HCT116 (cell line): ENCODE measurements around the gene IL36G. TPM values are rescaled to one million over a fixed set of nuclear protein-coding genes. Genes with fewer than 3 reads are reported as not detected.

Experiments used
- ATAC-seq: fragments of 200-7000 bp; cut with Tn5 transposase; 2 replicates; pipeline ENCODE4 v1.9.1; 2020; ENCODE audit warnings: mild to moderate bottlenecking, moderate library complexity
- BruUV-seq: library from RNA; stranded (reverse); fragments of 400-500 nt; replicated peaks from 2 replicates; lab custom pipeline; 2021; lab: Mats Ljungman, UMichigan
- CTCF ChIA-PET: fragments of 300-600 bp; sonication (Branson Sonifier 250); formaldehyde crosslinking; loops from one replicate; lab custom pipeline; 2021; ENCODE audit warnings: antibody characterized with exemption; lab: Charles Lee
- POLR2A ChIA-PET: fragments of 300-600, 350-600 bp; sonication (Branson Sonifier 250); formaldehyde crosslinking; loops from one replicate; lab custom pipeline; 2021; ENCODE audit warnings: antibody characterized with exemption; lab: Charles Lee
- RAD21 ChIA-PET, 2 experiments: fragments of 300-600 bp; sonication (Branson Sonifier 250); formaldehyde crosslinking; loops; one replicate each; lab custom pipeline; 2023; ENCODE audit warnings: low total read pairs in 2 of 2; ENCODE audit not compliant: uncharacterized antibody in 2 of 2, unreplicated experiment in 2 of 2, low non-redundant PET in 1 of 2; lab: Charles Lee
- DNase-seq: peaks from one replicate; pipeline ENCODE4 v3.0.0-alpha.2; 2010; ENCODE audit warnings: low read depth, low spot score
- H2AFZ ChIP-seq: fragments of 200-600 bp; shearing (Covaris generic), sonication (generic); 2 replicates; pipeline ENCODE4 v1.6.1; 2017; ENCODE audit warnings: low read depth, mixed run types, mixed read lengths, antibody characterized with exemption, low read length; ENCODE audit not compliant: poor library complexity, severe bottlenecking
- H3K27ac ChIP-seq: 2 replicates; pipeline ENCODE4 v1.5.1; 2012; ENCODE audit warnings: low read depth, low read length
- H3K27me3 ChIP-seq: fragments of 200-600 bp; sonication (generic); 2 replicates; pipeline ENCODE4 v1.6.1; 2016; ENCODE audit warnings: mixed run types, low read length, mixed read lengths; ENCODE audit not compliant: insufficient read depth
- H3K36me3 ChIP-seq, 2 experiments: fragments of 200-500 bp in 1 of 2; fragments of 200-600 bp in 1 of 2; sonication (Bioruptor generic) in 1 of 2; sonication (generic) in 1 of 2; 2 replicates each; pipeline versions ENCODE4 v1.5.1 to v1.6.1; 2014 to 2016; ENCODE audit warnings: low read length in 2 of 2, inconsistent platforms in 1 of 2, mixed read lengths in 1 of 2, mixed run types in 1 of 2; ENCODE audit not compliant: insufficient read depth in 2 of 2, control insufficient read depth in 1 of 2
- H3K4me1 ChIP-seq, 2 experiments: fragments of 200-600 bp in 1 of 2; sonication (generic) in 1 of 2; 2 replicates each; pipeline versions ENCODE4 v1.5.1 to v1.6.1; 2012 to 2017; ENCODE audit warnings: low read length in 2 of 2, inconsistent platforms in 1 of 2, mild to moderate bottlenecking in 1 of 2, mixed read lengths in 1 of 2, mixed run types in 1 of 2, moderate library complexity in 1 of 2; ENCODE audit not compliant: insufficient read depth in 2 of 2, control insufficient read depth in 1 of 2
- H3K4me2 ChIP-seq: fragments of 200-600 bp; sonication (generic); 2 replicates; pipeline ENCODE4 v1.6.1; 2017; ENCODE audit warnings: mixed run types, low read length, mixed read lengths
- H3K4me3 ChIP-seq, 2 experiments: fragments of 200-600 bp in 1 of 2; sonication (generic) in 1 of 2; replicated peaks in 1 of 2; 2 replicates each; pipeline ENCODE4 v1.5.1; 2011 to 2016; ENCODE audit warnings: low read length in 2 of 2, control low read depth in 1 of 2, low read depth in 1 of 2, mild to moderate bottlenecking in 1 of 2, mixed read lengths in 1 of 2, mixed run types in 1 of 2
- H3K79me2 ChIP-seq: fragments of 200-600 bp; sonication (generic); 2 replicates; pipeline ENCODE4 v1.6.1; 2017; ENCODE audit warnings: mild to moderate bottlenecking, mixed run types, low read length, moderate library complexity, mixed read lengths; ENCODE audit not compliant: insufficient read depth
- H3K9ac ChIP-seq: fragments of 200-600 bp; sonication (generic); 2 replicates; pipeline ENCODE4 v1.6.1; 2016; ENCODE audit warnings: low read length, mixed read lengths
- H3K9me2 ChIP-seq: fragments of 200-600 bp; sonication (generic), shearing (Covaris generic); 2 replicates; pipeline ENCODE4 v1.6.1; 2017; ENCODE audit warnings: mixed run types, mild to moderate bottlenecking, moderate library complexity; ENCODE audit not compliant: insufficient read depth
- H3K9me3 ChIP-seq, 2 experiments: fragments of 200-500 bp in 1 of 2; fragments of 200-600 bp in 1 of 2; sonication (Bioruptor generic) in 1 of 2; sonication (generic) in 1 of 2; 2 replicates each; pipeline ENCODE4 v1.6.1; 2014 to 2017; ENCODE audit warnings: low read length in 2 of 2, mixed read lengths in 2 of 2, inconsistent platforms in 1 of 2, low read depth in 1 of 2, mild to moderate bottlenecking in 1 of 2, mixed run types in 1 of 2, moderate library complexity in 1 of 2; ENCODE audit not compliant: control insufficient read depth in 1 of 2, insufficient read depth in 1 of 2
- H4K20me1 ChIP-seq: fragments of 200-600 bp; sonication (generic), shearing (Covaris generic); 2 replicates; pipeline ENCODE4 v1.6.1; 2017; ENCODE audit warnings: mixed run types, mild to moderate bottlenecking, moderate library complexity; ENCODE audit not compliant: insufficient read depth
- CBX3 ChIP-seq: IDR thresholded peaks from 2 replicates; pipeline ENCODE4 v1.6.1; 2012; ENCODE audit warnings: low read depth
- EGR1 ChIP-seq: IDR thresholded peaks from 2 replicates; pipeline ENCODE4 v1.6.1; 2012; ENCODE audit warnings: low read depth
- EZH2phosphoT487 ChIP-seq: fragments of 200-600 bp; IDR thresholded peaks from 2 replicates; pipeline ENCODE4 v1.6.1; 2018; ENCODE audit warnings: antibody characterized with exemption, borderline replicate concordance
- FOSL1 ChIP-seq: IDR thresholded peaks from 2 replicates; pipeline ENCODE4 v1.6.1; 2012; ENCODE audit warnings: low read depth
- POLR2A ChIP-seq: IDR thresholded peaks from 2 replicates; pipeline ENCODE4 v1.7.0; 2011; ENCODE audit warnings: borderline replicate concordance; ENCODE audit not compliant: insufficient read depth, insufficient read length; ENCODE audit errors: extremely low read depth
- POLR2AphosphoS5 ChIP-seq: IDR thresholded peaks from 2 replicates; pipeline ENCODE4 v1.6.1; 2011; ENCODE audit warnings: mild to moderate bottlenecking, low read depth, low read length, moderate library complexity
- SIN3A ChIP-seq: IDR thresholded peaks from 2 replicates; pipeline ENCODE4 v1.6.1; 2012; ENCODE audit warnings: low read depth
- SP1 ChIP-seq: IDR thresholded peaks from 2 replicates; pipeline ENCODE4 v1.6.1; 2012; ENCODE audit warnings: low read depth
- YY1 ChIP-seq: IDR thresholded peaks from 2 replicates; pipeline ENCODE4 v1.6.1; 2011; ENCODE audit warnings: low read length, low read depth, moderate library complexity, mild to moderate bottlenecking; ENCODE audit not compliant: insufficient replicate concordance; ENCODE audit errors: extremely low read depth
- intact Hi-C: fragments of 100-400 bp; cut with micrococcal nuclease; formaldehyde crosslinking; loops from 2 replicates; pipeline ENCODE4 v1.10.0; 2022
- total RNA-seq: library from RNA; stranded (reverse); gene quantifications from one replicate; pipeline ENCODE4 v1.2.1, GENCODE V29; 2021; ENCODE audit not compliant: unreplicated experiment
- TF ChIP-seq, protein P1 (sequence below): IDR thresholded peaks from 2 replicates; pipeline ENCODE4 v1.6.1; 2011; ENCODE audit warnings: mild to moderate bottlenecking, low read length, moderate library complexity; ENCODE audit not compliant: insufficient replicate concordance; ENCODE audit errors: extremely low read depth

IL36G gene
- total RNA-seq, 1 experiment from 2014 or later, result not detected

DNA sequence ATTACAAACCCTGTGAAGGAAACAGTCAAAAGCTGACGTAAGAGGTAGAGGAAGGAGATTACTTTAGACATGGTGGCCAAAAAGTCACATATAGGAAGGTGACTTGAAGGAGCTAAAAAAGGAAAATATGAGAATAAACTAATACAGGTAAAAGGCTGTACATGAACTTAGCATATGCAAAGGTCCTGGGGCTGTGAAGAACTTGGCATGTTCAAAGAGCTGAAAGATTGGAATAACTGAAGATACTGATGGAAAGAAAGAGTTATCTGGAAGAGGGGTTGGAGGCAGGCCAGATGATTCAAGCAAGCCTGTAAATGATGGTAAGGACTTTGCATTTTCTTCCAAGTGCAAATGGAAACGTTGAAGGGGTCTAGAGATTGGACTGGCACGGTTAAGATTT, 40.7 kb downstream of the IL36G start:
- Histone ChIP-seq H3K4me1 (no peaks in the 10 kb centered on the region), H3K36me3 (no peaks in the 10 kb centered on the region), H3K4me2 (no peak overlapping the region), H4K20me1 (no peaks in the 10 kb centered on the region), H3K79me2 (no peaks in the 10 kb centered on the region), H3K9me2 (no peaks in the 10 kb centered on the region), H3K27ac (no peak overlapping the region), H3K9ac (no peak overlapping the region), H3K27me3 (peaks cover 12% of the 10 kb centered on the region; the same call in 1 of the 2 replicates), H3K4me3 (no peak overlapping the region), H3K9me3 (no peaks in the 10 kb centered on the region), H2AFZ (no peak overlapping the region)
- no peak for ATAC-seq
- POLR2A ChIA-PET, result no interaction called here
- TF ChIP-seq POLR2A (no peak), EZH2phosphoT487 (no peak)
- RAD21 ChIA-PET, result no interaction called here
- DNase-seq, result no peak
- intact Hi-C loops, result no loop called here
- CTCF ChIA-PET, result no interaction called here
- no TSS peak for BruUV-seq

- BruUV-seq, result no TSS peak
- no peak overlapping the region for H3K4me2 ChIP-seq
- H3K9ac ChIP-seq, result no peak overlapping the region
- TF ChIP-seq EGR1 (no peak), YY1 (no peak), FOSL1 (no peak), POLR2AphosphoS5 (no peak), CBX3 (no peak), SP1 (no peak), SIN3A (no peak)
- TF ChIP-seq, protein P1, sequence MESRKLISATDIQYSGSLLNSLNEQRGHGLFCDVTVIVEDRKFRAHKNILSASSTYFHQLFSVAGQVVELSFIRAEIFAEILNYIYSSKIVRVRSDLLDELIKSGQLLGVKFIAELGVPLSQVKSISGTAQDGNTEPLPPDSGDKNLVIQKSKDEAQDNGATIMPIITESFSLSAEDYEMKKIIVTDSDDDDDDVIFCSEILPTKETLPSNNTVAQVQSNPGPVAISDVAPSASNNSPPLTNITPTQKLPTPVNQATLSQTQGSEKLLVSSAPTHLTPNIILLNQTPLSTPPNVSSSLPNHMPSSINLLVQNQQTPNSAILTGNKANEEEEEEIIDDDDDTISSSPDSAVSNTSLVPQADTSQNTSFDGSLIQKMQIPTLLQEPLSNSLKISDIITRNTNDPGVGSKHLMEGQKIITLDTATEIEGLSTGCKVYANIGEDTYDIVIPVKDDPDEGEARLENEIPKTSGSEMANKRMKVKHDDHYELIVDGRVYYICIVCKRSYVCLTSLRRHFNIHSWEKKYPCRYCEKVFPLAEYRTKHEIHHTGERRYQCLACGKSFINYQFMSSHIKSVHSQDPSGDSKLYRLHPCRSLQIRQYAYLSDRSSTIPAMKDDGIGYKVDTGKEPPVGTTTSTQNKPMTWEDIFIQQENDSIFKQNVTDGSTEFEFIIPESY, result no peak
- TF ChIP-seq, all 23 proteins: peak for 0
- no peaks in the 10 kb centered on the region for H3K9me2 ChIP-seq
- no peaks in the 10 kb centered on the region for H3K9me3 ChIP-seq
- H3K36me3 ChIP-seq, result no peaks in the 10 kb centered on the region
- no peaks in the 10 kb centered on the region for H3K4me1 ChIP-seq
- intact Hi-C loops, result no loop called here
- no peak for DNase-seq
- no peaks in the 10 kb centered on the region for H4K20me1 ChIP-seq
- CTCF ChIA-PET, result no interaction called here
- H3K27me3 ChIP-seq, result peaks cover 40% of the 10 kb centered on the region
- POLR2A ChIA-PET, result no interaction called here
- no peak overlapping the region for H3K27ac ChIP-seq
- H3K79me2 ChIP-seq, result no peaks in the 10 kb centered on the region
- RAD21 ChIA-PET, result no interaction called here
- ATAC-seq, result no peak
- no peak overlapping the region for H2AFZ ChIP-seq
- no peak overlapping the region for H3K4me3 ChIP-seq
Observed at GRCh38 chr2:113021312-113021711, 43.5 kb downstream of the IL36G start.
